NT2/D1 (cell line): ENCODE measurements around the gene FBXW9.

Experiments used
- SUZ12 ChIP-seq: IDR thresholded peaks from 2 replicates; pipeline ENCODE4 v1.6.1; 2011; ENCODE audit not compliant: insufficient read length, insufficient read depth; ENCODE audit errors: extremely low read depth
- YY1 ChIP-seq: IDR thresholded peaks from 2 replicates; pipeline ENCODE4 v1.6.1; 2011; ENCODE audit not compliant: insufficient read length, insufficient read depth
- ZNF274 ChIP-seq: IDR thresholded peaks from 2 replicates; pipeline ENCODE4 v1.6.1; 2011; ENCODE audit warnings: mild to moderate bottlenecking, low read depth, low read length

DNA sequence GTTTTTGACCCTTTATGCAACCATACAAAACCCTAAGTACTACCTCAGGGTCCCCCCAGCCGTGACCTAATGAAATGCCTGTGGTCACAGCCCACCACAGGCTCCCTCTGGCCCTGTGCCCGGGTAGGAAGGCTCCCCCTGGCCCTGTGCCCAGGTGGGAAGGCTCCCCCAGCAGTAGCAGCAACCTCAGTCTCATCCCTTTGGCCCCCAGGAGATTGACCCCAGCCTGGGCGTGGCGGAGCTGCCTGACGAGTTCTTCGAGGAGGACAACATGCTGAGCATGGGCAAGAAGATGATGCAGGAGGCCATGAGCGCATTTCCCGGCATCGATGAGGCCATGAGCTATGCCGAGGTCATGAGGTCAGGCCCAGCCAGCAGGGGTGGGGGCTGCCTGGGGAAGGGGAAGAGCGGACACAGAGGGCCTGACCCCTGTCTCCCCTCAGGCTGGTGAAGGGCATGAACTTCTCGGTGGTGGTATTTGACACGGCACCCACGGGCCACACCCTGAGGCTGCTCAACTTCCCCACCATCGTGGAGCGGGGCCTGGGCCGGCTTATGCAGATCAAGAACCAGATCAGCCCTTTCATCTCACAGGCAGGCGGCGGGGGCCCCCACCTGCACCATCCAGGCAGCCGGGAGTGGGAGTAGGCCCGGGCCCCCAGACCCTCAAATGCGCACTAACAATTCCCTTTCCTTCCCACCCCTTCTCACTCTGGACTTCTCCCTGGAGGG is 48.9 kb upstream of the FBXW9 start:
- TF ChIP-seq YY1 (no peak), SUZ12 (no peak), ZNF274 (no peak)
